ENCODE data around the gene LARGE1.

DNA sequence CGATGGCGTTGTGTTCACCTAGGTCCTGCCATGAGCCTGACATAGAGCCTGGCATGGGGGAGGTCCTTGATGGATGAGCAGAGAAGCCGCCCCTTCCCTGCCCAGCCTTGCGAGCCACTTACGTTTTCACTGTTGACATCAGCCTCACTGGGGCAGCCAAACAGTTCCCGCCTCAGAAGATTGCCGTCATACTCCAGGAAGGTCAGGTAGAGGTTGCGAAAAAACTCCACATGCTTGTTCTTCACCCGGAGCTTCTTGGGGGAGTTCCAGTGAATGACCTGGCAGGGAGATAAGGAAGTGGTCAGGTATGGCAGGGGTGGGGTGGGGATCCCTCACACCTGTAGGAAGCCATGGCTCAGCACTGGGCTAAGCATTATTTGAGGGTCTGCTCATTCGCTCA lies 582.8 kb downstream of the LARGE1 start:
- TF ChIP-seq, protein P1, sequence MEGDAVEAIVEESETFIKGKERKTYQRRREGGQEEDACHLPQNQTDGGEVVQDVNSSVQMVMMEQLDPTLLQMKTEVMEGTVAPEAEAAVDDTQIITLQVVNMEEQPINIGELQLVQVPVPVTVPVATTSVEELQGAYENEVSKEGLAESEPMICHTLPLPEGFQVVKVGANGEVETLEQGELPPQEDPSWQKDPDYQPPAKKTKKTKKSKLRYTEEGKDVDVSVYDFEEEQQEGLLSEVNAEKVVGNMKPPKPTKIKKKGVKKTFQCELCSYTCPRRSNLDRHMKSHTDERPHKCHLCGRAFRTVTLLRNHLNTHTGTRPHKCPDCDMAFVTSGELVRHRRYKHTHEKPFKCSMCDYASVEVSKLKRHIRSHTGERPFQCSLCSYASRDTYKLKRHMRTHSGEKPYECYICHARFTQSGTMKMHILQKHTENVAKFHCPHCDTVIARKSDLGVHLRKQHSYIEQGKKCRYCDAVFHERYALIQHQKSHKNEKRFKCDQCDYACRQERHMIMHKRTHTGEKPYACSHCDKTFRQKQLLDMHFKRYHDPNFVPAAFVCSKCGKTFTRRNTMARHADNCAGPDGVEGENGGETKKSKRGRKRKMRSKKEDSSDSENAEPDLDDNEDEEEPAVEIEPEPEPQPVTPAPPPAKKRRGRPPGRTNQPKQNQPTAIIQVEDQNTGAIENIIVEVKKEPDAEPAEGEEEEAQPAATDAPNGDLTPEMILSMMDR (IDR thresholded peaks at IDR 0.05; ENCODE audit: borderline replicate concordance, extremely low read depth, low read length, poor library complexity, severe bottlenecking) = no peak
- TF ChIP-seq EZH2 (IDR thresholded peaks at IDR 0.05; ENCODE audit: borderline replicate concordance, low read depth, low read length, severe bottlenecking) = no peak

Data from DND-41 (cell line).